Measurements from ENCODE around the gene WEE1. TPM values are rescaled to one million over a fixed set of nuclear protein-coding genes. Genes with fewer than 3 reads are reported as not detected.

The WEE1 gene
- total RNA-seq, 6 experiments from 2014 or later, result 28.3 to 45.6 (median 39.4) TPM

DNA sequence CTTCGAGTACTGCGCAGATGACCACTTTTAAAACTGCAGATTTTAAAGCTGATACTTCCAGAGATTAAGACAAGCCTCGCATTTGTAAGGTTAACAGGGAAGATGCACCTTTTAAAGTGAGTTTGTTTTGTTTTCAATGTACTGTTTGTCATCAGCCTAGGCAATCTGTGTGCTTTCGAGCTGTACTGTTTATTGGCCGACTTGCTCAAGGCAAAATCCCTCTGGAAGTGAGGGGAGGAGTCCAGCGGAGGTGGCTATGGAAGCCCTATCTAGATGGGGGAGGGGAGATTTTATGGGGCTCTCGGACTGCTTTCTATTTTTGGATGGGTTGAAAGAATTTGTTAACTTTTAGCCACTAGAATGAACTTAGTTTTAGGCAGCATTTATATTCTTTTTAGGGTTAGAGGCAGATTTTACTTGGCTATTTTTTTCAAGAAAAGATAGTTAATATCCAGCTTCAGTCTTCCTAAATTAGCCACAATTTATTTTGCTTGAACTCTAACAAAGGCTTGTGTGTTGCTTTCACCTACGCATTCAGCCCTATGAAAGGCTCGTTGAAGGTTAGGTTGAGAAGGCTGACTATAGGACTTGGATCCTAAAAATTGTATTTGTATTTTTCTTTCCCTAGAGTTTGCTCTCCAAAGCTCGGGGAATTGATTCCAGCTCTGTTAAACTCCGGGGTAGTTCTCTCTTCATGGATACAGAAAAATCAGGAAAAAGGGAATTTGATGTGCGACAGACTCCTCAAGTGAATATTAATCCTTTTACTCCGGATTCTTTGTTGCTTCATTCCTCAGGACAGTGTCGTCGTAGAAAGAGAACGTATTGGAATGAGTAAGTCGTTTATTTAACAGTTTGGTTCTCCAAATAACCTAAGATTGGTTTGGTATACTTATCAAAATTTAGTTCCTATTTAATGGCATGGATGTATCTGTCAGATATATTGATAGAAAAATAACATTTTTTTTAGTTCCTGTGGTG lies 2.1 kb downstream of the WEE1 start:
- H3K36me3 Mint-ChIP-seq (ENCODE audit: low read depth), result peaks cover 52% of the 10 kb centered on the region
- H3K4me3 Mint-ChIP-seq, result peak overlapping the region; percentile 83
- H3K9me3 Mint-ChIP-seq, result no peaks in the 10 kb centered on the region; the same call in 1 of the 2 replicates

DNA sequence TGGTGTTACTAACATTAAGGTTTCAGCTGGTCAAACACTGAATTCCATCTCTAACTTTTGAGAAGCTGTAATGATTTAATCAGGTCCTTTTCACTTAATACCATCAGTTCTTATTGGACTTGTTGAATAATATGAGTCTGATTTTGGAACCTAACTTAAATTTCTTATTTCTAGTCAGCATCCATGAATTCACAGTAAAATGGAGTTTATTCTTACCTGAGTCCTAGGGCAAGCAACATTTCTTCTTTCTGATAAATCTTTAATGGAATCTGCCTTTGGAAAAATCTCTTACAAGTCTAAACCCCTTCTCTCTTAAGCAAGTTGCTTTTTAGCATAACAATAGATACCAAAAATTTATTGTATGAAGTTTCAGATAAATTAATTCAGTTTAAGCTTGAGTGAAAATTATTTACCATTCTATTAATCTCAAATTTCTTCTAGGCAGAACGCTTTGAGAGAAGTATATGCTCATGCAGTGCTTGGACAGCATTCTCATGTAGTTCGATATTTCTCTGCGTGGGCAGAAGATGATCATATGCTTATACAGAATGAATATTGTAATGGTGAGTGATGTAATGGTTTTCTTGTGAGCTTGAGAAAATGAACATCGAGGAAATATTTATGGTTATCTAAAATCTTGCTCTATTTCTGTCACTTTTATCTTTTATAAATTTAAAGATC lies 3.4 kb downstream of the WEE1 start:
- DNase-seq, result no peak
- Mint-ChIP-seq H3K4me1 (ENCODE audit: low read depth) (peaks cover 48% of the 10 kb centered on the region), H3K27me3 (ENCODE audit: insufficient read depth) (peaks cover 22% of the 10 kb centered on the region), H3K27ac (peak overlapping the region; percentile 98), H3K4me3 (peak overlapping the region; percentile 83), H3K36me3 (ENCODE audit: low read depth) (peaks cover 65% of the 10 kb centered on the region), H3K9me3 (no peaks in the 10 kb centered on the region; the same call in 1 of the 2 replicates)
- TF ChIP-seq, protein P1, sequence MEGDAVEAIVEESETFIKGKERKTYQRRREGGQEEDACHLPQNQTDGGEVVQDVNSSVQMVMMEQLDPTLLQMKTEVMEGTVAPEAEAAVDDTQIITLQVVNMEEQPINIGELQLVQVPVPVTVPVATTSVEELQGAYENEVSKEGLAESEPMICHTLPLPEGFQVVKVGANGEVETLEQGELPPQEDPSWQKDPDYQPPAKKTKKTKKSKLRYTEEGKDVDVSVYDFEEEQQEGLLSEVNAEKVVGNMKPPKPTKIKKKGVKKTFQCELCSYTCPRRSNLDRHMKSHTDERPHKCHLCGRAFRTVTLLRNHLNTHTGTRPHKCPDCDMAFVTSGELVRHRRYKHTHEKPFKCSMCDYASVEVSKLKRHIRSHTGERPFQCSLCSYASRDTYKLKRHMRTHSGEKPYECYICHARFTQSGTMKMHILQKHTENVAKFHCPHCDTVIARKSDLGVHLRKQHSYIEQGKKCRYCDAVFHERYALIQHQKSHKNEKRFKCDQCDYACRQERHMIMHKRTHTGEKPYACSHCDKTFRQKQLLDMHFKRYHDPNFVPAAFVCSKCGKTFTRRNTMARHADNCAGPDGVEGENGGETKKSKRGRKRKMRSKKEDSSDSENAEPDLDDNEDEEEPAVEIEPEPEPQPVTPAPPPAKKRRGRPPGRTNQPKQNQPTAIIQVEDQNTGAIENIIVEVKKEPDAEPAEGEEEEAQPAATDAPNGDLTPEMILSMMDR (IDR thresholded peaks at IDR 0.05), result no peak

More for the DNA sequence above, 2.1 kb downstream of the WEE1 start:
- peak; percentile 87 for DNase-seq
- Mint-ChIP-seq H3K27me3 (ENCODE audit: insufficient read depth) (peaks cover 19% of the 10 kb centered on the region), H3K4me1 (ENCODE audit: low read depth) (peaks cover 48% of the 10 kb centered on the region), H3K27ac (peak overlapping the region; percentile 98)
- TF ChIP-seq, protein P1 (IDR thresholded peaks at IDR 0.05), result no peak

DNA sequence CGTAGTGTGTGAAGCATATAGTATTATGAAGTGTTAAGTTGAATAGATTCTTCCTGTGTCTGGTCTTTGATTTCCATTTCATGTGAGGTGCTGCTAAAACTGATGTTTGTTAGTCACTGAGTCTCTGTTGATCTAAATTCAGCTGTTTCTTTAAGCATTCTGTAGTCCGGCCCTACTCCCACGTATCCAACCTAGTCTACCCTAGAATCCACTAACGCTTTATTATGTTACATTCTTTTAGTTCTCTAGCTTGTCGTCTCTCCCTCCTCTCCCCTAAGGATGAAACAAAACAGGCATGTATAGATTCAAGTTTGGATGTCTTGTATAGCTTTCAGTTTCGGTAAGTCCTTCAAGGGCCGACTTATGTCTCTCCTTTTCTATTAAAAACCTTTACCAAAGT lies 4.1 kb downstream of the WEE1 start:
- peaks cover 45% of the 10 kb centered on the region for H3K4me1 Mint-ChIP-seq (ENCODE audit: low read depth)
- no peaks in the 10 kb centered on the region; the same call in 1 of the 2 replicates for H3K9me3 Mint-ChIP-seq
- peaks cover 20% of the 10 kb centered on the region for H3K27me3 Mint-ChIP-seq (ENCODE audit: insufficient read depth)
- TF ChIP-seq, protein P1 (IDR thresholded peaks at IDR 0.05), result no peak
- peaks cover 70% of the 10 kb centered on the region for H3K36me3 Mint-ChIP-seq (ENCODE audit: low read depth)
- peak overlapping the region; percentile 98 for H3K27ac Mint-ChIP-seq
- peak overlapping the region; percentile 83 for H3K4me3 Mint-ChIP-seq
- no peak for DNase-seq

DNA sequence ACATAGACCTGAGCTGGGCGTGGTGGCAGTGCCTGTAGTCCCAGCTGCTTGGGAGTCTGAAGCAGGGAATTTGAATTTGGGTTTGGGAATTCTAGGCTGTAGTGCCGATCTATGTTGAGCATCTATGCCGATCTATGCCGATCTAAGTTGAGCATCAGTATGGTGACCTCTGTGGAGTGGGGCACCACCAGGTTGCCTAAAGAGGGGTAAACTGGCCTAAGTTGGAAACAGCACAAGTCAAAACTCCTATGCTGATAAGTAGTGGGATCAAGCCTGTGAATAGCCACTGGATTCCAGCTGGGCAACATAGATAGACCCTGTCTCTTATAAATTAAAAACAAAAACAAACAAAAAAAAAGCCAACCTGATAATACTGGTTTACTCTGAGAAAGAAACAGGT lies 7.4 kb downstream of the WEE1 start:
- TF ChIP-seq, protein P1 (IDR thresholded peaks at IDR 0.05), result no peak
- Mint-ChIP-seq H3K36me3 (ENCODE audit: low read depth) (peaks cover 68% of the 10 kb centered on the region), H3K27me3 (ENCODE audit: insufficient read depth) (peaks cover 15% of the 10 kb centered on the region; the same call in 1 of the 2 replicates), H3K27ac (peak overlapping the region; percentile 31; the same call in 1 of the 2 replicates), H3K4me1 (ENCODE audit: low read depth) (peaks cover 57% of the 10 kb centered on the region), H3K4me3 (peak overlapping the region; percentile 22; the same call in 1 of the 2 replicates), H3K9me3 (no peaks in the 10 kb centered on the region)
- no peak for DNase-seq

DNA sequence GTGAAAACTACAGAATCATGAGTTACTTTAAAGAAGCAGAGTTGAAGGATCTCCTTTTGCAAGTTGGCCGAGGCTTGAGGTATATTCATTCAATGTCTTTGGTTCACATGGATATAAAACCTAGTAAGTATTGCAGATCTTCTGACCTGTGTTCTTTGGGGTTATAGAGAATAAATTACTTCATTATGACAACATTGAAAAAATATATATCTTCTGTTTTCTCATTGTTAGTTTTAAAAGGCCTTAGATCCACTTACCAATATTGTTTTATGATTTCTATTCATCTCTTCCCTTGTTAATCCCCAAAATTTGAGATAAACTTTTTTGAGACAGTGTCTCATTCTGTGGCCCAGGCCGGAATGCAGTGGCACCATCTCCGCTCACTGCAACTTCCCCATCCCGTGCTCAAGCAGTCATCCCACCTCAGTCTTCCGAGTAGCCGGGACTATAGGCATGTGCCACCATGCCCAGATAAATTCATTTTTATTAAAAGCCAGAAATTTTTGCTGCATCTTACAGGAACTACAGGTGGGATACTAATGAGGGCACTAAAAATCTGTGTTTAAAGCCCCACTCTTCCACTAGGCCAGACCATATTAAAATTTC lies 8.2 kb downstream of the WEE1 start:
- Mint-ChIP-seq H3K36me3 (ENCODE audit: low read depth) (peaks cover 68% of the 10 kb centered on the region), H3K27ac (peak overlapping the region; percentile 31; the same call in 1 of the 2 replicates), H3K27me3 (ENCODE audit: insufficient read depth) (peaks cover 14% of the 10 kb centered on the region; the same call in 1 of the 2 replicates), H3K4me1 (ENCODE audit: low read depth) (peaks cover 58% of the 10 kb centered on the region), H3K9me3 (no peaks in the 10 kb centered on the region), H3K4me3 (0 out of 2 replicates have a peak overlapping the region, but pooled peaks have one; percentile 22)
- DNase-seq, result no peak
- TF ChIP-seq, protein P1 (IDR thresholded peaks at IDR 0.05), result no peak

Data from HFFc6 (cell line).